22Rv1 (cell line): ENCODE measurements around the gene PDZD7.
A peak's percentile ranks its signal among the peaks of the same experiment; 100 is the strongest.

Source experiments
- ZFX ChIP-seq: fragments of 450-650 bp; IDR thresholded peaks from 2 replicates; pipeline ENCODE4 v1.6.1; 2017; ENCODE audit warnings: antibody characterized with exemption, borderline replicate concordance
- TF ChIP-seq, protein P1 (sequence below): fragments of 450-650 bp; IDR thresholded peaks from 2 replicates; pipeline ENCODE4 v1.5.1; 2017; ENCODE audit warnings: mild to moderate bottlenecking

DNA sequence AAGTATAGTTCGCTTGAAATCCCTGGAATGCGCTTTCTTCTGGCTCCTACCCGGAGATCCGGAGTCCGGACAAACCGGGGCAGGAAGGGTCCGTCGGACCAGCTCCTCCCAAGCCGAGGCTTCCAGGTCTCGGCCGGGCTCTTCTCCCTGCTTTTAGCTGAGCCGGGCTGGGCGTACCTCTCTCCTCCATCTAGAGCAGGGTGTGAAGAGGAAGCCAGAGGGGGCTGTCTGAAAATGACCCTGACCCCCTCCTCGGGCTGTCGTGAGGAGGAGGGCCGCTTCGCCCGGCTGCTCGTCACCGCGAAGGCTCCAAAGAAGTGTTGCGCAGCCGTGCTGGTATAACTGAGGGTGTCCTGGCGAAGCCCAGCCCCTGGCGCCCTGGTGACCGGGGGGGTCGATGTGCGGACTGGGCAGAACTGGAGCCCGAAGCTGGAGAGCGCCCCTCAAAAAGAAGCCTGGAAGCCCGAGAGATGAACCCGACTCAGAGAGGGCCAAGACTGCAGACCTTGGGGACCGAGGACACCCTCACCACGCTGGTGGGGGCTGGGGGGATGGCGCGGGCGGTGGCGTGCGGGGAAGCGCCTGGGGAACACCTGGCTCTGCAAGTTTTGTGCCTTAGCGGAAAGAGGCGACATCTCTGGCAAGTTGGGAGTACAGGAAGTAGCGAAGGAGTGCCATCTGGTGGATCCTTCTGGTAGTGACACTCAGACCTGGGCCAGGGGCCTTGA, 36.6 kb upstream of the PDZD7 start:
- TF ChIP-seq, protein P1, sequence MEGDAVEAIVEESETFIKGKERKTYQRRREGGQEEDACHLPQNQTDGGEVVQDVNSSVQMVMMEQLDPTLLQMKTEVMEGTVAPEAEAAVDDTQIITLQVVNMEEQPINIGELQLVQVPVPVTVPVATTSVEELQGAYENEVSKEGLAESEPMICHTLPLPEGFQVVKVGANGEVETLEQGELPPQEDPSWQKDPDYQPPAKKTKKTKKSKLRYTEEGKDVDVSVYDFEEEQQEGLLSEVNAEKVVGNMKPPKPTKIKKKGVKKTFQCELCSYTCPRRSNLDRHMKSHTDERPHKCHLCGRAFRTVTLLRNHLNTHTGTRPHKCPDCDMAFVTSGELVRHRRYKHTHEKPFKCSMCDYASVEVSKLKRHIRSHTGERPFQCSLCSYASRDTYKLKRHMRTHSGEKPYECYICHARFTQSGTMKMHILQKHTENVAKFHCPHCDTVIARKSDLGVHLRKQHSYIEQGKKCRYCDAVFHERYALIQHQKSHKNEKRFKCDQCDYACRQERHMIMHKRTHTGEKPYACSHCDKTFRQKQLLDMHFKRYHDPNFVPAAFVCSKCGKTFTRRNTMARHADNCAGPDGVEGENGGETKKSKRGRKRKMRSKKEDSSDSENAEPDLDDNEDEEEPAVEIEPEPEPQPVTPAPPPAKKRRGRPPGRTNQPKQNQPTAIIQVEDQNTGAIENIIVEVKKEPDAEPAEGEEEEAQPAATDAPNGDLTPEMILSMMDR: peak; percentile 91
- TF ChIP-seq ZFX: no peak
